ENCODE data around the gene RFNG. TPM values are rescaled to one million over a fixed set of nuclear protein-coding genes. Genes with fewer than 3 reads are reported as not detected.

RFNG gene
- total RNA-seq, 2 experiments from 2014 or later = 16.7 to 18.3 TPM

- POLR2A ChIA-PET = no interaction called here
- CTCF ChIA-PET = no interaction called here
These were observed 10.7 kb upstream of the RFNG start for GRCh38 chr17:82062076-82062983.

GRCh38 chr17:82061047-82061925 lies 9.7 kb upstream of the RFNG start:
- POLR2A ChIA-PET = no interaction called here
- CTCF ChIA-PET = interaction anchor here (0.6 kb wide), 1 partner anchor 321 kb away, joined by 5 read pairs; no protein-coding TSS in a partner anchor

GRCh38 chr17:82060614-82061013 lies 9.0 kb upstream of the RFNG start:
- CTCF ChIA-PET = interaction anchor here (1.1 kb wide), 1 partner anchor 46 kb away, joined by 3 read pairs; no protein-coding TSS in a partner anchor
- POLR2A ChIA-PET = interaction anchor here (0.6 kb wide), 1 partner anchor 23 kb away, joined by 3 read pairs; the partner anchor contains the start of gene DCXR

- ChIA-PET POLR2A (no interaction called here), CTCF (interaction anchor here (1.1 to 1.2 kb wide), 2 partner anchors 19 to 46 kb away, joined by 3 read pairs; no protein-coding TSS in a partner anchor)
These were observed 8.4 kb upstream of the RFNG start for GRCh38 chr17:82060001-82060380.

GRCh38 chr17:82059272-82060000 lies 7.8 kb upstream of the RFNG start:
- CTCF ChIA-PET = interaction anchor here (1.1 to 1.2 kb wide), 2 partner anchors 19 to 47 kb away, joined by 3 read pairs; no protein-coding TSS in a partner anchor
- POLR2A ChIA-PET = no interaction called here

- ChIA-PET CTCF (no interaction called here), POLR2A (no interaction called here)
These were observed 7.2 kb upstream of the RFNG start for GRCh38 chr17:82058855-82059249.

- CTCF ChIA-PET = no interaction called here
- POLR2A ChIA-PET = no interaction called here
These were observed 6.7 kb upstream of the RFNG start for GRCh38 chr17:82058230-82058854.

- ChIA-PET POLR2A (no interaction called here), CTCF (no interaction called here)
These were observed 5.4 kb upstream of the RFNG start for GRCh38 chr17:82056729-82057621.

GRCh38 chr17:82055965-82056728 lies 4.5 kb upstream of the RFNG start:
- CTCF ChIA-PET = interaction anchor here (1.0 kb wide), 1 partner anchor 11 kb away, joined by 4 read pairs; no protein-coding TSS in a partner anchor
- POLR2A ChIA-PET = no interaction called here

GRCh38 chr17:82055023-82055964 lies 3.7 kb upstream of the RFNG start:
- CTCF ChIA-PET = interaction anchor here (1.0 kb wide), 1 partner anchor 11 kb away, joined by 4 read pairs; no protein-coding TSS in a partner anchor
- POLR2A ChIA-PET = no interaction called here

- ChIA-PET CTCF (interaction anchor here (1.3 kb wide), 1 partner anchor 44 kb away, joined by 3 read pairs; the partner anchor contains the start of gene FASN), POLR2A (interaction anchor here (0.6 kb wide), 1 partner anchor 329 kb away, joined by 8 read pairs; no protein-coding TSS in a partner anchor)
These were observed 2.9 kb upstream of the RFNG start for GRCh38 chr17:82054351-82055022.

- POLR2A ChIA-PET = interaction anchor here (0.6 kb wide), 1 partner anchor 328 kb away, joined by 8 read pairs; no protein-coding TSS in a partner anchor
- CTCF ChIA-PET = interaction anchor here (1.3 kb wide), 1 partner anchor 45 kb away, joined by 3 read pairs; the partner anchor contains the start of gene FASN
These were observed 2.1 kb upstream of the RFNG start for GRCh38 chr17:82053556-82054263.

GRCh38 chr17:82053130-82053529 lies 1.5 kb upstream of the RFNG start:
- POLR2A ChIA-PET = no interaction called here
- CTCF ChIA-PET = no interaction called here

- CTCF ChIA-PET = interaction anchor here (1.0 to 1.9 kb wide), 2 partner anchors 13 to 33 kb away, joined by 3 to 5 read pairs; partner anchors contain the start of gene DUS1L
These were observed 1.0 kb upstream of the RFNG start for GRCh38 chr17:82052638-82053059.

More at GRCh38 chr17:82052638-82053059, 1.0 kb upstream of the RFNG start:
- POLR2A ChIA-PET = interaction anchor here (0.6 to 1.1 kb wide), 2 partner anchors 21 to 185 kb away, joined by 3 read pairs; partner anchors contain the start of gene RAC3

All from activated CD8-positive, alpha-beta memory T cell treated with anti-CD3 and anti-CD28 coated beads for 36 hours (primary cell).